ENCODE results near the gene CDC42EP3.

Gene CDC42EP3

GRCh38 chr2:37671009-37671815 is at the start of gene CDC42EP3:
Gene CDC42EP3, minus strand, starts transcription at chr2:37671642. Its CDS starts 25,055 bp downstream, at chr2:37646587.
- no peak for DNase-seq (ENCODE audit: low spot score)

GRCh38 chr2:37721201-37721560 is 49.7 kb upstream of the CDC42EP3 start:
- no peak for DNase-seq (ENCODE audit: low spot score)

DNA sequence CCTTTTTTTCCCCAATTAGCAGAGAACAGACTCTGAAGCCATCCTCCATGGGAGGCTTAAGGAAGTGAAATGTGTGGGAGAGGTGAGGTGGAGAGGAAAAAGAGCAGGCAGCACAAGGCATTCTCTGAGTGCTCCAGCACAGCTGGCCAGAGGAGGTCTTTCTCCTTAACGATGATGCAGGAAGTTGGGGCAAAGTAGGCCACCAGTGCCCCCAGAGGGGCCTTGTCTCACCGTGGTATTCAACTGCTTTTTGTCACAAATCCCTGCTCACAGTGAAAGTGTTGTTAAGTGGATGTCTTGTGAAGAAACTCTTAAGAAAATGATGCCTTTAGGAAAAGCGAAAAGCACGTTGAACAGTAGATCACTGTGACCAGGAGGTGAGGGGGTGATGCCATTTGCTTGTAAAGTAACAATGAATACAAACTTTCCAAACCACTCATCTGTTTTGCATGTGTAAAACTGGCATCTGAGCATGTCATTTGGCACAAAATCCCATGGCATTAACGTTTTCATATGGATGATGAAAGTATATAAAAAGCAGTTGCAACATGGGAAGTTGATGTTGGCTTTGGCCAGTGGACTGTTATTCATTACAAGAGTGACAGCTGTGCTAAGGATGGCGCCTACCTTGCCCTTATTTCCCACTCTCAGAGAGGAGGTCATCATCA is 49.2 kb upstream of the CDC42EP3 start:
- DNase-seq (ENCODE audit: low spot score), result no peak

DNA sequence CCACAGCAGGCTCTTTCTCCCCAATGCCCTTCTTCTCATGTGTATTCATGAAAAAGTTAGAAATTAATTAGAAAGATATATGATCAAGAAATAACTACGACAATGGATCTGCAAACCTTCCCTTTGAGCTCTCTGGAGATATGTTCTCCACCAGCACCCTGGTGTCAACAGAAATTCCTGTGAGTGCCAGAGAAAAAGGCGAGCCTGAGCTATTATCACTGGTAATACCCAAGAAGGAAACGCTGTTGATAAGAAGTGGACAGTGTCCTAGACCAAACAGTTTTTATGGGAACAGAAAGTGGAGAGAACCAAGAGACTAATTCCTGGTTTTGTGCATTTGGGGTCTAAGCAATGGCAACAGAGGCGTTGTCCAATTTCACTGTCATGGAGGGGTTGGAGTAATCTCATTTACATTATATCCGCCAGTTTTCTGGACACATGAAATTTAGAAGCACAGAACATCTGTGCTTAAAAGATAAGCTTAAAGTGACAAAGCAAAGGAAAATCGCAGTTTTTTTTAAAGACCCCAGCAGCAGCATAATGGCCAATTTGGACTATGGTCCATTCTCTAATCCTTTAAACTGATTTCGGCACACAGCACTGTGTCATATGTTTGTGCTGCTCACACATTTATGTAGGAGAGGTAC is 47.2 kb upstream of the CDC42EP3 start:
- no peak for DNase-seq (ENCODE audit: low spot score)

- DNase-seq (ENCODE audit: low spot score), result no peak
Observed at GRCh38 chr2:37713258-37713700, 41.8 kb upstream of the CDC42EP3 start.

DNA sequence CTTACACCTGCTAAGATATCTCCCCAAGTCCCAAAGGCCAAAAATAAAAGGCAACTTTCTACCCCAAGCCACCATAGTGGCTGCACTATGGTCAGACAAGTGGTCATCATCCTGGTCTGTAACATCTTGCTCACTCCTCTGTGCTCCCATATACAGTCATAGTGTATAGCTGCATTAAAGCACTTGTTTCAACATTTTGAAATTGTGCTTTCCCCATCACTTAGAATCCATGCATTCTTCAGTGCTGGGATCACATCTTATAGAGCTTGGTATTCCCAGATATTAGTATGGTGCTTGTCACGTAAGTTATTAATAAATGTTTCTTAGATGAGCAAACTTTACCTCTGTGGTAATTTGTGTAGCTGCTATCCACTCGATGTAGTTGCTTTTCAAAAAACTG is 40.4 kb upstream of the CDC42EP3 start:
- no peak for DNase-seq (ENCODE audit: low spot score)

- no peak for DNase-seq (ENCODE audit: low spot score)
Observed at GRCh38 chr2:37711308-37711731, 39.9 kb upstream of the CDC42EP3 start.

- DNase-seq (ENCODE audit: low spot score), result no peak
Observed at GRCh38 chr2:37709111-37709510, 37.7 kb upstream of the CDC42EP3 start.

DNA sequence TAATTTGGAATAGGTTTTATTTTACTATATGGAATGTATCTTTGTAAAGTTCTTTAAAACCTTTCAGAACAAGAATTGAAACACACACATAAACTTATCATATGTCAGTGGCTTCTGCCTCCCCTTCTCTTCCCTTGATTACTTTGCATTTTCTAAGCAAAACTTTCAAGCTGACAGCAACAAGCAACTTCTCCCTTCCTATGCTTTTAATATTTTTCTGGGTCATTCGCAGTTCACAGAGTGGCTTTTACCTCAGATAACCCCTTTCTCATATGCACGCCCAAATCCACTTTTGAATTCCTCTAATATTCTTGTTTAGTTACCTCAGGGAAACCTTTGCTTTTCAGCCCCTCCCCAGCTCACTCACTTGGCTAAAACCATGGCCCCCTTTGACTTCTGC is 36.7 kb upstream of the CDC42EP3 start:
- DNase-seq (ENCODE audit: low spot score), result no peak

GRCh38 chr2:37707393-37707792 is 36.0 kb upstream of the CDC42EP3 start:
- no peak for DNase-seq (ENCODE audit: low spot score)

GRCh38 chr2:37706334-37707183 is 35.1 kb upstream of the CDC42EP3 start:
- DNase-seq (ENCODE audit: low spot score), result no peak

GRCh38 chr2:37705191-37705590 is 33.7 kb upstream of the CDC42EP3 start:
- DNase-seq (ENCODE audit: low spot score), result no peak

DNA sequence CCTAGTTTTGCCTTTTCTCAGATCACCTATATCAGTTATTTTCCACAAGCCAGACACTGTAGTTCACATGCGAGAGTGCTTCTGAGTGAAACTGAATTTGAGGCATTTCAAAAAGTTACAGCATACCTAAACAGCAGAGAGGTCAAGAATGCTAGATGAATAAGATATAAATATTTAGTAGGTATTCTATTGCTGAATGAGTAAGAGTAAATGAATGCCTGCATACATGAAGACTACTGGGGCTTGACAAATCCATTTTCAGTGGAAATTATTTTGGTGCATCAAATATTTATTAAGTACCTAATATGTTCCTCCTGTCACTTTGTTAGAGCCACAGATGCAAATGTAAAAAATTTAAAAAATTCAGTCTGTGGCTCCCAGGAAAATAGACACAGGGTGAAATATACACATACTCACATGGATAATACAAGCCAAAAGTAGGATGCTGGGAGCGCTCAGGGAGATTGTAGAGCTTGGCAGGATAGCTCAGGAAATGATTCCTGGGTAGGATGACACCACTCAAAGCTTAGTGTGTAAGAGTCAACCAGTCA is 27.6 kb upstream of the CDC42EP3 start:
- no peak for DNase-seq (ENCODE audit: low spot score)

GRCh38 chr2:37695336-37695735 is 23.9 kb upstream of the CDC42EP3 start:
- DNase-seq (ENCODE audit: low spot score), result no peak

DNA sequence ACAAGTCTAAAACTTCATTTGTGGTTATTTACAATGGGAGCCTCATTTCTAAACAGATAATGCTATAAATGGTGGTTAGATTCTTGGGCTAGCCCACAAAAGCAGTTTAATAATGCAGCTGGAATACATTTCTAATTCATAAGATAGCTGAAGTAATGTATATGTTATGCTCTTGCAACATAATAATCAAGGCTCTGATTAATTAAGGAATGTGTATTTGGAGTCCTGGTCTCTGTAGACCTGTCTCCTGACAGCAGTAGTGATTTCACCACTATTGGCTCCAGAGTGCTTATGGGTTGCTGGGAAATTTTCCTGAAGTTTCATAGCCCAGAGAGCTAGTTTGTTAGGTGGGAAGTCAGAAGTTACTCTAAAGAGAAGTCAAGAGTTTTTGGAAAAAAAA is 21.3 kb upstream of the CDC42EP3 start:
- no peak for DNase-seq (ENCODE audit: low spot score)

- no peak for DNase-seq (ENCODE audit: low spot score)
Observed at GRCh38 chr2:37689751-37690150, 18.3 kb upstream of the CDC42EP3 start.

DNA sequence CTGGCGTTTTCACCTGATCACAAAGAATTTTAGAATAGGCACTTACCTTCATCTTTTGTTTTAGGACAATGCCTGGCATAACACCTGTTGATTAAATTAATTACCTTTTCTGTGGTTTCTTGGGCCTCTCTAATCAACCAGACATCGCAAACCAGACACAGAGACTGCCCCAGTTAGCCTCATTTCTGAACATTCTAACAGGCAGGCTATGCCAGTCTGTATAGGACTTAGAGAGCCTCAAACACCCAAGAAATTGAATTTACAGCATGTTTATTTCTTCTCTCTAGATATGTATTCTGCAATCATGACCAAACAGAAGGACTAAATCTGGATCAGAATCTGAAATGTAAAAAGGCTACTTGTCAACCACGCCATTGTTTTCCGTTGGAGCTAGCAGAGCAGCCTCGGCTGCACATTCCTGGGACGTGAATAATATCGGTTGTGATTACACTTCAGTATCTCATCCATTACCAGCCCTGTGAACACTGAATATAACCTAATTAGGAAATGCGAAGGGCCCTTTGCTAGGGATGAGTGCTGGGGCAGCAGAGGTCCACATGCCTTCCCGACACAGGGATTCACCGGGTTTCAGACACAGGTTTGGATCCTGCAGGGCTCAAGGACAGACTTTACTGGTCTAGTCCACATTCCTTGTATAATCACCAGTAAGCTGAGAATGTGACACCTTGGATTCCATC is 17.5 kb upstream of the CDC42EP3 start:
- no peak for DNase-seq (ENCODE audit: low spot score)

- no peak for DNase-seq (ENCODE audit: low spot score)
Observed at GRCh38 chr2:37686792-37687526, 15.5 kb upstream of the CDC42EP3 start.

- no peak for DNase-seq (ENCODE audit: low spot score)
Observed at GRCh38 chr2:37684809-37685208, 13.4 kb upstream of the CDC42EP3 start.
